GM19240 (cell line): ENCODE data around the gene POFUT1.
"Not testable (repeated sequence)": the region's sequence is repeated elsewhere in the genome, so short reads cannot be mapped to it uniquely, and the experiment has no call there.

Experiments
- DNase-seq: peaks from one replicate; pipeline ENCODE4 v3.0.0; 2011; ENCODE audit warnings: low spot score; ENCODE audit not compliant: insufficient read length

The POFUT1 gene

GRCh38 chr20:32275163-32275562 is 67.5 kb downstream of the POFUT1 start:
- not testable (repeated sequence) for DNase-seq

- DNase-seq, result peak; percentile 88
Observed at GRCh38 chr20:32277361-32278198, 69.9 kb downstream of the POFUT1 start, which contains the start of gene KIF3B. Gene KIF3B (plus strand): TSS chr20:32277651. CDS start chr20:32309778, 32,127 bp downstream.

- DNase-seq, result peak; percentile 45
Observed at GRCh38 chr20:32278199-32278643, 70.5 kb downstream of the POFUT1 start.

GRCh38 chr20:32281711-32282110 is 74.0 kb downstream of the POFUT1 start:
- DNase-seq, result no peak

GRCh38 chr20:32282461-32282860 is 74.8 kb downstream of the POFUT1 start:
- no peak for DNase-seq

- no peak for DNase-seq
Observed at GRCh38 chr20:32285082-32285620, 77.5 kb downstream of the POFUT1 start.

GRCh38 chr20:32285621-32286371 is 78.1 kb downstream of the POFUT1 start:
- peak; percentile 11 for DNase-seq

- DNase-seq, result no peak
Observed at GRCh38 chr20:32287231-32287638, 79.6 kb downstream of the POFUT1 start.
